HEK293 (cell line): ENCODE data around the gene ZAP70.
A peak's percentile ranks its signal among the peaks of the same experiment; 100 is the strongest.

Experiments
- CTCF ChIA-PET: fragments of 350-600 bp; formaldehyde crosslinking; extraction: SDS; loops from one replicate; lab custom pipeline; 2021; ENCODE audit warnings: antibody characterized with exemption; lab: Yijun Ruan, JAX
- POLR2A ChIA-PET: fragments of 300-600 bp; formaldehyde crosslinking; extraction: SDS; loops from one replicate; lab custom pipeline; 2020; ENCODE audit warnings: antibody characterized with exemption, inconsistent platforms; lab: Yijun Ruan, JAX
- H3K27ac ChIP-seq: fragments of 200-500 bp; sonication (Bioruptor generic); 2 replicates; pipeline ENCODE4 v1.5.1; 2014; ENCODE audit warnings: low read depth, low read length, control low read depth, inconsistent platforms; ENCODE audit errors: extremely low read depth
- H3K36me3 ChIP-seq, 2 experiments: fragments of 200-500 bp in 1 of 2; sonication (Bioruptor generic) in 1 of 2; 1 replicate in 1 of 2; 2 replicates in 1 of 2; pipeline ENCODE4 v1.5.1; 2014 to 2017; ENCODE audit warnings: inconsistent platforms in 2 of 2, low read length in 2 of 2; ENCODE audit not compliant: control insufficient read depth in 2 of 2, insufficient read depth in 1 of 2
- H3K4me1 ChIP-seq: fragments of 200-500 bp; sonication (Bioruptor generic); 2 replicates; pipeline ENCODE4 v1.5.1; 2014; ENCODE audit warnings: mild to moderate bottlenecking, low read length, inconsistent platforms; ENCODE audit not compliant: control insufficient read depth, insufficient read depth
- H3K4me3 ChIP-seq: 2 replicates; pipeline ENCODE4 v1.5.1; 2011; ENCODE audit warnings: low read depth, mild to moderate bottlenecking, control low read depth, low read length, moderate library complexity
- H3K9me3 ChIP-seq: fragments of 200-500 bp; sonication (Bioruptor generic); 2 replicates; pipeline ENCODE4 v1.5.1; 2014; ENCODE audit warnings: low read depth, low read length, inconsistent platforms; ENCODE audit not compliant: control insufficient read depth, insufficient read depth
- GFI1B ChIP-seq: fragments of 450-650 bp; formaldehyde crosslinking; IDR thresholded peaks from 2 replicates; pipeline ENCODE4 v1.5.1; 2016; ENCODE audit warnings: missing biosample characterization, missing genetic modification characterization
- GLIS2 ChIP-seq: fragments of 450-650 bp; formaldehyde crosslinking; IDR thresholded peaks from 2 replicates; pipeline ENCODE4 v1.5.1; 2016; ENCODE audit warnings: missing biosample characterization, missing genetic modification characterization
- ZBTB8A ChIP-seq: fragments of 450-650 bp; formaldehyde crosslinking; IDR thresholded peaks from 2 replicates; pipeline ENCODE4 v1.5.1; 2016; ENCODE audit warnings: missing biosample characterization, missing genetic modification characterization
- ZFP41 ChIP-seq: fragments of 450-650 bp; formaldehyde crosslinking; IDR thresholded peaks from 2 replicates; pipeline ENCODE4 v1.5.1; 2016; ENCODE audit warnings: missing biosample characterization, missing genetic modification characterization, borderline replicate concordance
- ZIC2 ChIP-seq: fragments of 450-650 bp; formaldehyde crosslinking; IDR thresholded peaks from 2 replicates; pipeline ENCODE4 v1.5.1; 2016; ENCODE audit warnings: missing biosample characterization, missing genetic modification characterization
- ZNF274 ChIP-seq, 2 experiments: fragments of 200-500 bp in 1 of 2; fragments of 450-650 bp in 1 of 2; sonication (Bioruptor generic) in 1 of 2; formaldehyde crosslinking in 1 of 2; IDR thresholded peaks; 2 replicates each; pipeline versions ENCODE4 v1.5.1 to v1.6.1; 2014 to 2016; ENCODE audit warnings: borderline replicate concordance in 1 of 2, inconsistent platforms in 1 of 2, low read length in 1 of 2, missing biosample characterization in 1 of 2, missing genetic modification characterization in 1 of 2
- ZNF335 ChIP-seq: fragments of 450-650 bp; formaldehyde crosslinking; conservative IDR thresholded peaks from 2 replicates; pipeline ENCODE4 v1.5.1; 2016; ENCODE audit warnings: missing biosample characterization, missing genetic modification characterization
- ZNF544 ChIP-seq: fragments of 450-650 bp; formaldehyde crosslinking; IDR thresholded peaks from 2 replicates; pipeline ENCODE4 v1.5.0; 2017; ENCODE audit warnings: missing biosample characterization, missing genetic modification characterization
- ZNF548 ChIP-seq: fragments of 450-650 bp; formaldehyde crosslinking; IDR thresholded peaks from 2 replicates; pipeline ENCODE4 v1.5.1; 2016; ENCODE audit warnings: missing biosample characterization, missing genetic modification characterization
- ZNF600 ChIP-seq: fragments of 450-650 bp; formaldehyde crosslinking; IDR thresholded peaks from 2 replicates; pipeline ENCODE4 v1.5.1; 2016; ENCODE audit warnings: missing biosample characterization, missing genetic modification characterization
- ZNF768 ChIP-seq: fragments of 450-650 bp; formaldehyde crosslinking; IDR thresholded peaks from 2 replicates; pipeline ENCODE4 v1.5.1; 2018; ENCODE audit warnings: missing biosample characterization, mild to moderate bottlenecking, missing genetic modification characterization
- ZNF830 ChIP-seq: fragments of 450-650 bp; IDR thresholded peaks from 2 replicates; pipeline ENCODE4 v1.5.0; 2018; ENCODE audit warnings: missing biosample characterization, missing genetic modification characterization, low read depth, mild to moderate bottlenecking, moderate library complexity
- TF ChIP-seq, protein P1 (sequence below): fragments of 450-650 bp; formaldehyde crosslinking; IDR thresholded peaks from 2 replicates; pipeline ENCODE4 v1.5.1; 2016; ENCODE audit warnings: missing biosample characterization, missing genetic modification characterization
- TF ChIP-seq, protein P2 (sequence below): IDR thresholded peaks from 2 replicates; pipeline ENCODE4 v1.6.1; 2011; ENCODE audit warnings: mild to moderate bottlenecking, low read depth, low read length, borderline replicate concordance
- TF ChIP-seq, protein P3 (sequence below): fragments of 450-650 bp; formaldehyde crosslinking; conservative IDR thresholded peaks from 2 replicates; pipeline ENCODE4 v1.5.1; 2016; ENCODE audit warnings: low read depth, missing biosample characterization, missing genetic modification characterization
- TF ChIP-seq, protein P4 (sequence below): fragments of 450-650 bp; formaldehyde crosslinking; IDR thresholded peaks from 2 replicates; pipeline ENCODE4 v1.5.1; 2017; ENCODE audit warnings: missing biosample characterization, missing genetic modification characterization

The ZAP70 gene

DNA sequence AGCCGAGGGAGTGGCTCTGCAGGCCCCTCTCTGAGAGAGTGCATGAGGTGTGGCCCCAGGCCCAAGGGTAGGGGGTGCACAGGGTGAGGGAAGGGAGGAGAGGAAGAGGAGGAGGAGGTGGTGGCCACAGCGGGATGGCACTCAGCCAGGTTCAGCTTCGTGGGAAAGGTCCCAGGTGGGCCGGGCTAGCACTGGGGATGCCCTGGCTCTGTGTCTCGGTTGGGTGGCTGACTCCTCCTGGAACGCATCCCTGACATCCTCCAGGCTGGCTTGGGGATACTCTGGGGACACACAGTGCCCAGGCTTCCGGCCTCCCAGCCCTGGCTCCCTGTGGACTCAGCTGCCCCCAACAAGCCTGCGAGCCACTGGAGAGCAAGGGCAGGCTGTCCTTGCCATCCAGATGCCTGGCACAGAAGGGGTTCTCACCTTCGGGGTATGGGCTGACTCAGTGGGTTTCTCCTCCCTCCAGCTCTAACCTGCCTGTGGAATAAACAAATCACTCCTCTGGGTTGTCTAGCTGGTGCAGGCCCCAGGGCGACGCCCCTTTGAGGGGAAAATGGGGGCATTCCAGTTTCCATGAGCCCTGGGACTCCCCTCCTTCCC, 582 bp upstream of the ZAP70 start:
- Histone ChIP-seq H3K9me3 (no peaks in the 10 kb centered on the region), H3K4me1 (no peaks in the 10 kb centered on the region), H3K36me3 (no peaks in the 10 kb centered on the region), H3K27ac (no peak overlapping the region), H3K4me3 (no peak overlapping the region)
- POLR2A ChIA-PET = no interaction called here
- CTCF ChIA-PET = interaction anchor here (1.0 to 1.2 kb wide), 2 partner anchors 14 to 557 kb away, joined by 4 to 6 read pairs; no protein-coding TSS in a partner anchor
- TF ChIP-seq ZFP41 (tag by site-specific recombination) (no peak), ZBTB8A (no peak), GLIS2 (tag by site-specific recombination) (no peak)
- TF ChIP-seq, protein P1, sequence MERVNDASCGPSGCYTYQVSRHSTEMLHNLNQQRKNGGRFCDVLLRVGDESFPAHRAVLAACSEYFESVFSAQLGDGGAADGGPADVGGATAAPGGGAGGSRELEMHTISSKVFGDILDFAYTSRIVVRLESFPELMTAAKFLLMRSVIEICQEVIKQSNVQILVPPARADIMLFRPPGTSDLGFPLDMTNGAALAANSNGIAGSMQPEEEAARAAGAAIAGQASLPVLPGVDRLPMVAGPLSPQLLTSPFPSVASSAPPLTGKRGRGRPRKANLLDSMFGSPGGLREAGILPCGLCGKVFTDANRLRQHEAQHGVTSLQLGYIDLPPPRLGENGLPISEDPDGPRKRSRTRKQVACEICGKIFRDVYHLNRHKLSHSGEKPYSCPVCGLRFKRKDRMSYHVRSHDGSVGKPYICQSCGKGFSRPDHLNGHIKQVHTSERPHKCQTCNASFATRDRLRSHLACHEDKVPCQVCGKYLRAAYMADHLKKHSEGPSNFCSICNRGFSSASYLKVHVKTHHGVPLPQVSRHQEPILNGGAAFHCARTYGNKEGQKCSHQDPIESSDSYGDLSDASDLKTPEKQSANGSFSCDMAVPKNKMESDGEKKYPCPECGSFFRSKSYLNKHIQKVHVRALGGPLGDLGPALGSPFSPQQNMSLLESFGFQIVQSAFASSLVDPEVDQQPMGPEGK (tag by site-specific recombination) = no peak
- TF ChIP-seq, protein P2, sequence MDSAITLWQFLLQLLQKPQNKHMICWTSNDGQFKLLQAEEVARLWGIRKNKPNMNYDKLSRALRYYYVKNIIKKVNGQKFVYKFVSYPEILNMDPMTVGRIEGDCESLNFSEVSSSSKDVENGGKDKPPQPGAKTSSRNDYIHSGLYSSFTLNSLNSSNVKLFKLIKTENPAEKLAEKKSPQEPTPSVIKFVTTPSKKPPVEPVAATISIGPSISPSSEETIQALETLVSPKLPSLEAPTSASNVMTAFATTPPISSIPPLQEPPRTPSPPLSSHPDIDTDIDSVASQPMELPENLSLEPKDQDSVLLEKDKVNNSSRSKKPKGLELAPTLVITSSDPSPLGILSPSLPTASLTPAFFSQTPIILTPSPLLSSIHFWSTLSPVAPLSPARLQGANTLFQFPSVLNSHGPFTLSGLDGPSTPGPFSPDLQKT = no peak

DNA sequence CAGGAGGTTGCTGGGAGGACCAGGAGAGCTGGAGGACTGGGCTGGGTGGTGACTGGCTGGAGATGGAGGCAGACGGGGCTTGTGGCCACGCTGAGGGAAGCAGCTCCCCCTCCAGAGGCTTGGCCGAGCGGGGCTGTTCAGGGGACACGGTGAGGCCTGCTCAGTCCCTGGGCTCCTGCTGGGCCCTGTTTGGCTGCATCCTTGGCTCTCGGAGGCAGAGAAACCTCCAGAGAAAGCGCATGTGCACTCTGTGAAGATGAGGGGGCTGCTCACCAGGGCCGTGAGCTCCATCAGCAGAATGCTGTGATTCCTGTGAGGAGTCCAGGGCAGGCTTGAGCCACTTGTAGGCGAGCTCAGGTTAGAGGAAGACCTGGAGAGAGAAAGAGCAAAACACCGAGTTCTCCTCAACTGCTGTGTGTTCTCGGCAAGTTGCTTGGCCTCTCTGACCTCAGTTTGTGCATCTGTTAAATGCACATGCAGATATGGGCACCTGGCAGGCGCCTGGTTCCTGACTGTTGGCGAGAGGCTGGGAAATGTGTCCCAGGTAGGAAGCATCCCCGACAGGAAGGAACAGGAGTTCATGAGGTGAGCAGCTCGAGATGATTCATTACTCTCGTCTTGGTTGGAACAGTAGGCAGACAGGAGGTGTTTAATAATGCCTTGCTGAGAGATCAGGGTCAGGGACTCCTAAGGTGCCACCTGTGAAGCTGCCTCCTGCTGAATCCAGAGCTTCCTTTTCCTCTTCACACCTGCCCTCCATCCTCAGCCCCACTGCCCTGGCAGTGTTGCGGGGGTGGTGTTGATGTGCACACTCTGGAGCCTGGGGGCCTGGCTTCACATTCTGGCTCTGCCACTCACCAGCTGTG, 941 bp downstream of the ZAP70 start:
- ChIA-PET CTCF (interaction anchor here (0.5 to 1.2 kb wide), 5 partner anchors 8 to 678 kb away, joined by 3 to 4 read pairs (median 3); no protein-coding TSS in a partner anchor), POLR2A (no interaction called here)
- no peaks in the 10 kb centered on the region for H3K9me3 ChIP-seq
- no peak for TF ChIP-seq GFI1B
- peak; percentile 63; the same call in 1 of the 2 replicates for TF ChIP-seq ZNF768
- H3K4me3 ChIP-seq = no peak overlapping the region
- H3K4me1 ChIP-seq = no peaks in the 10 kb centered on the region
- no peaks in the 10 kb centered on the region for H3K36me3 ChIP-seq
- no peak overlapping the region for H3K27ac ChIP-seq

DNA sequence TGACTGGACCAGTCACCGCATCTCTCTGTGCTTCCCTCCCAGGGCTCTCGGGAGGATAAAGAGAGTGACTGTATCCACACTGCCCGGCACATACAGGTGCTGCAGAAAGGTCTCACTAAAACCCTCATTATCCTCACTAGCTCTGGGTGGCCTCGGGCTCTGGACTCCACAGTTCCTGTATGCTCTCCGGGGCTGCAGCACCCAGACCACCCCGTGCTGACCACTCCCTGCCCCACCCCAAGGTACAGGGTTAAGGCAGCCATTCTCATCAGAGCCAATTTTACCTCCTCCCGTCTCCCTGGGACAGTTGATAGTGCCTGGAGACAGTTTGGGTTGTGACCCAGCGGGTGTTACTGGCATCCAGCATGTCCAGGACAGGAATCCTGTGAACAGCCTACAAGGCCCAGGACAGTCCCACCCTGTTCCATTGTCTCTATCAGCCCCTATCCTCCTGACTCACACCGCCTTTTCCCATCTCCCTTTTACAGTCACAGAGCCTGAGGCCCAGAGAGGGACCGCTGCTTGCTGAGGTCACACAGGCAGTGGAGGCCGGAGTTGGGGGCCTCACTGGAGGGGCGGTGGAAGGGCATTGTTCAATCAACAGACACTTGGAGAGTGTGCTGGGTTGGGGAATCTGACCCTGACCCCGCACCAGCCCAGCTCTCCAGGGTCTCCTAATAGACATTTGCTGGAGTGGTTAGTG, 1.7 kb downstream of the ZAP70 start:
- CTCF ChIA-PET = interaction anchor here (1.2 kb wide), 2 partner anchors 9 to 17 kb away, joined by 3 read pairs; no protein-coding TSS in a partner anchor
- H3K36me3 ChIP-seq = no peaks in the 10 kb centered on the region
- no peak overlapping the region for H3K27ac ChIP-seq
- no peaks in the 10 kb centered on the region for H3K4me1 ChIP-seq
- H3K9me3 ChIP-seq = no peaks in the 10 kb centered on the region
- no peak overlapping the region for H3K4me3 ChIP-seq
- POLR2A ChIA-PET = no interaction called here
- TF ChIP-seq ZNF600 (no peak), ZNF548 (no peak), ZNF544 (no peak), ZNF335 (tag by site-specific recombination) (no peak), ZNF830 (no peak), ZNF274 (IDR thresholded peaks at IDR 0.05; ENCODE audit: low read length) (no peak), ZNF274 (tag by site-specific recombination; IDR thresholded peaks at IDR 0.05; ENCODE audit: borderline replicate concordance) (no peak), ZIC2 (tag by site-specific recombination) (no peak)
- TF ChIP-seq, protein P3, sequence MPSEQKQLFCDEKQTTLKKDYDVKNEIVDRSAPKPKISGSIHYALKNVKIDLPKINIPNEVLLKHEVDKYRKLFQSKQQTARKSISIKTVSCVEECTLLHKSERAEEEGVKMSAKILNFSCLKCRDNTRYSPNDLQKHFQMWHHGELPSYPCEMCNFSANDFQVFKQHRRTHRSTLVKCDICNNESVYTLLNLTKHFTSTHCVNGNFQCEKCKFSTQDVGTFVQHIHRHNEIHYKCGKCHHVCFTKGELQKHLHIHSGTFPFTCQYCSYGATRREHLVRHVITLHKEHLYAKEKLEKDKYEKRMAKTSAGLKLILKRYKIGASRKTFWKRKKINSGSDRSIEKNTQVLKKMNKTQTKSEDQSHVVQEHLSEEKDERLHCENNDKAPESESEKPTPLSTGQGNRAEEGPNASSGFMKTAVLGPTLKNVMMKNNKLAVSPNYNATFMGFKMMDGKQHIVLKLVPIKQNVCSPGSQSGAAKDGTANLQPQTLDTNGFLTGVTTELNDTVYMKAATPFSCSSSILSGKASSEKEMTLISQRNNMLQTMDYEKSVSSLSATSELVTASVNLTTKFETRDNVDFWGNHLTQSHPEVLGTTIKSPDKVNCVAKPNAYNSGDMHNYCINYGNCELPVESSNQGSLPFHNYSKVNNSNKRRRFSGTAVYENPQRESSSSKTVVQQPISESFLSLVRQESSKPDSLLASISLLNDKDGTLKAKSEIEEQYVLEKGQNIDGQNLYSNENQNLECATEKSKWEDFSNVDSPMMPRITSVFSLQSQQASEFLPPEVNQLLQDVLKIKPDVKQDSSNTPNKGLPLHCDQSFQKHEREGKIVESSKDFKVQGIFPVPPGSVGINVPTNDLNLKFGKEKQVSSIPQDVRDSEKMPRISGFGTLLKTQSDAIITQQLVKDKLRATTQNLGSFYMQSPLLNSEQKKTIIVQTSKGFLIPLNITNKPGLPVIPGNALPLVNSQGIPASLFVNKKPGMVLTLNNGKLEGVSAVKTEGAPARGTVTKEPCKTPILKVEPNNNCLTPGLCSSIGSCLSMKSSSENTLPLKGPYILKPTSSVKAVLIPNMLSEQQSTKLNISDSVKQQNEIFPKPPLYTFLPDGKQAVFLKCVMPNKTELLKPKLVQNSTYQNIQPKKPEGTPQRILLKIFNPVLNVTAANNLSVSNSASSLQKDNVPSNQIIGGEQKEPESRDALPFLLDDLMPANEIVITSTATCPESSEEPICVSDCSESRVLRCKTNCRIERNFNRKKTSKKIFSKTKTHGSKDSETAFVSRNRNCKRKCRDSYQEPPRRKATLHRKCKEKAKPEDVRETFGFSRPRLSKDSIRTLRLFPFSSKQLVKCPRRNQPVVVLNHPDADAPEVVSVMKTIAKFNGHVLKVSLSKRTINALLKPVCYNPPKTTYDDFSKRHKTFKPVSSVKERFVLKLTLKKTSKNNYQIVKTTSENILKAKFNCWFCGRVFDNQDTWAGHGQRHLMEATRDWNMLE = no peak
- TF ChIP-seq, protein P4, sequence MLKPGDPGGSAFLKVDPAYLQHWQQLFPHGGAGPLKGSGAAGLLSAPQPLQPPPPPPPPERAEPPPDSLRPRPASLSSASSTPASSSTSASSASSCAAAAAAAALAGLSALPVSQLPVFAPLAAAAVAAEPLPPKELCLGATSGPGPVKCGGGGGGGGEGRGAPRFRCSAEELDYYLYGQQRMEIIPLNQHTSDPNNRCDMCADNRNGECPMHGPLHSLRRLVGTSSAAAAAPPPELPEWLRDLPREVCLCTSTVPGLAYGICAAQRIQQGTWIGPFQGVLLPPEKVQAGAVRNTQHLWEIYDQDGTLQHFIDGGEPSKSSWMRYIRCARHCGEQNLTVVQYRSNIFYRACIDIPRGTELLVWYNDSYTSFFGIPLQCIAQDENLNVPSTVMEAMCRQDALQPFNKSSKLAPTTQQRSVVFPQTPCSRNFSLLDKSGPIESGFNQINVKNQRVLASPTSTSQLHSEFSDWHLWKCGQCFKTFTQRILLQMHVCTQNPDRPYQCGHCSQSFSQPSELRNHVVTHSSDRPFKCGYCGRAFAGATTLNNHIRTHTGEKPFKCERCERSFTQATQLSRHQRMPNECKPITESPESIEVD (tag by site-specific recombination) = no peak
